Measurements from ENCODE around the gene ZPBP2. TPM values are rescaled to one million over a fixed set of nuclear protein-coding genes. Genes with fewer than 3 reads are reported as not detected.

The ZPBP2 gene
- total and polyA plus RNA-seq, 9 of the 15 experiments (the other 6 are each of a cell fraction or from before 2014, with no cell fraction given): not detected

- TF ChIP-seq AFF1 (IDR thresholded peaks at IDR 0.05; ENCODE audit: low read depth in 1 of 2, partially characterized antibody in 2 of 2) (no peak), FOXK2 (conservative IDR thresholded peaks at IDR 0.05 in 1 of 2, IDR thresholded peaks at IDR 0.05 in 1 of 2; ENCODE audit: low read depth in 2 of 2) (no peak), ARID1B (IDR thresholded peaks at IDR 0.05) (peak; percentile 48), ZNF655 (CRISPR knock-in tag; IDR thresholded peaks at IDR 0.05) (no peak), TRIM24 (IDR thresholded peaks at IDR 0.05) (no peak), JUNB (CRISPR knock-in tag; conservative IDR thresholded peaks at IDR 0.05) (no peak), CREM (IDR thresholded peaks at IDR 0.05; ENCODE audit: low read depth) (no peak), ARID4B (CRISPR knock-in tag; IDR thresholded peaks at IDR 0.05) (no peak)
- TF ChIP-seq, protein P1, sequence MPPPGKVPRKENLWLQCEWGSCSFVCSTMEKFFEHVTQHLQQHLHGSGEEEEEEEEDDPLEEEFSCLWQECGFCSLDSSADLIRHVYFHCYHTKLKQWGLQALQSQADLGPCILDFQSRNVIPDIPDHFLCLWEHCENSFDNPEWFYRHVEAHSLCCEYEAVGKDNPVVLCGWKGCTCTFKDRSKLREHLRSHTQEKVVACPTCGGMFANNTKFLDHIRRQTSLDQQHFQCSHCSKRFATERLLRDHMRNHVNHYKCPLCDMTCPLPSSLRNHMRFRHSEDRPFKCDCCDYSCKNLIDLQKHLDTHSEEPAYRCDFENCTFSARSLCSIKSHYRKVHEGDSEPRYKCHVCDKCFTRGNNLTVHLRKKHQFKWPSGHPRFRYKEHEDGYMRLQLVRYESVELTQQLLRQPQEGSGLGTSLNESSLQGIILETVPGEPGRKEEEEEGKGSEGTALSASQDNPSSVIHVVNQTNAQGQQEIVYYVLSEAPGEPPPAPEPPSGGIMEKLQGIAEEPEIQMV (tag; conservative IDR thresholded peaks at IDR 0.05; ENCODE audit: low read depth): peak; percentile 92
- TF ChIP-seq, protein P2, sequence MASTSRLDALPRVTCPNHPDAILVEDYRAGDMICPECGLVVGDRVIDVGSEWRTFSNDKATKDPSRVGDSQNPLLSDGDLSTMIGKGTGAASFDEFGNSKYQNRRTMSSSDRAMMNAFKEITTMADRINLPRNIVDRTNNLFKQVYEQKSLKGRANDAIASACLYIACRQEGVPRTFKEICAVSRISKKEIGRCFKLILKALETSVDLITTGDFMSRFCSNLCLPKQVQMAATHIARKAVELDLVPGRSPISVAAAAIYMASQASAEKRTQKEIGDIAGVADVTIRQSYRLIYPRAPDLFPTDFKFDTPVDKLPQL (IDR thresholded peaks at IDR 0.05; ENCODE audit: extremely low read depth, insufficient read length): no peak
- TF ChIP-seq, protein P3, sequence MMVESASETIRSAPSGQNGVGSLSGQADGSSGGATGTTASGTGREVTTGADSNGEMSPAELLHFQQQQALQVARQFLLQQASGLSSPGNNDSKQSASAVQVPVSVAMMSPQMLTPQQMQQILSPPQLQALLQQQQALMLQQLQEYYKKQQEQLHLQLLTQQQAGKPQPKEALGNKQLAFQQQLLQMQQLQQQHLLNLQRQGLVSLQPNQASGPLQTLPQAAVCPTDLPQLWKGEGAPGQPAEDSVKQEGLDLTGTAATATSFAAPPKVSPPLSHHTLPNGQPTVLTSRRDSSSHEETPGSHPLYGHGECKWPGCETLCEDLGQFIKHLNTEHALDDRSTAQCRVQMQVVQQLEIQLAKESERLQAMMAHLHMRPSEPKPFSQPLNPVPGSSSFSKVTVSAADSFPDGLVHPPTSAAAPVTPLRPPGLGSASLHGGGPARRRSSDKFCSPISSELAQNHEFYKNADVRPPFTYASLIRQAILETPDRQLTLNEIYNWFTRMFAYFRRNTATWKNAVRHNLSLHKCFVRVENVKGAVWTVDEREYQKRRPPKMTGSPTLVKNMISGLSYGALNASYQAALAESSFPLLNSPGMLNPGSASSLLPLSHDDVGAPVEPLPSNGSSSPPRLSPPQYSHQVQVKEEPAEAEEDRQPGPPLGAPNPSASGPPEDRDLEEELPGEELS (CRISPR knock-in tag; IDR thresholded peaks at IDR 0.05; ENCODE audit: borderline replicate concordance): no peak
Observed at GRCh38 chr17:39903158-39903884, 35.3 kb downstream of the ZPBP2 start (continued).

Measured in K562 (cell line).